Measurements from ENCODE around the gene DBX1. TPM values are rescaled to one million over a fixed set of nuclear protein-coding genes. Genes with fewer than 3 reads are reported as not detected.
A peak's percentile ranks its signal among the peaks of the same experiment; 100 is the strongest.

The DBX1 gene
- total RNA-seq, 1 donor from 2014 or later, result not detected

DNA sequence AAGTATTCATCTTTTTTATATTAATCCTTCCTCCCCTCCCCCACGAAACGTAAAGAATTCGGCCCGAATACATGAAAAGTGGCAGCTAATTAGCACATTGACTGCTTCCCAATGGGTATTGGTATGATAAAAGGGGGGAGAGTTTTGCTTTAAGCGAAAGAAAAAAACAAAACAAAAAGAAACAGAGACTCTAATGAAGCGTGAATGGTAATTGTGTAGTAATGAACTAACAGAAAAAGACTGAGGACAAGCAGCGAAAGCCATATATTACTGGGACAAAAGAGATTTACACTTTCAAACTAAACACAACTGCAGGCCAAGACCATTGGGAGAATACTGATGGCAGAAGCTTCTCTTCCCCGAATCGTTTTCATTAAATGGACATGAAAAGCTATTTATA, 2.5 kb downstream of the DBX1 start:
- Mint-ChIP-seq H3K4me1 (ENCODE audit: unreplicated experiment) (peaks cover 25% of the 10 kb centered on the region), H3K27me3 (ENCODE audit: unreplicated experiment) (peaks cover 36% of the 10 kb centered on the region), H3K9me3 (ENCODE audit: unreplicated experiment) (no peaks in the 10 kb centered on the region), H3K27ac (ENCODE audit: unreplicated experiment) (no peak overlapping the region), H3K36me3 (ENCODE audit: low read depth, unreplicated experiment) (peaks cover 7% of the 10 kb centered on the region), H3K4me3 (ENCODE audit: unreplicated experiment) (no peak overlapping the region)
- DNase-seq (ENCODE audit: low spot score), result no peak
- TF ChIP-seq, protein P1, sequence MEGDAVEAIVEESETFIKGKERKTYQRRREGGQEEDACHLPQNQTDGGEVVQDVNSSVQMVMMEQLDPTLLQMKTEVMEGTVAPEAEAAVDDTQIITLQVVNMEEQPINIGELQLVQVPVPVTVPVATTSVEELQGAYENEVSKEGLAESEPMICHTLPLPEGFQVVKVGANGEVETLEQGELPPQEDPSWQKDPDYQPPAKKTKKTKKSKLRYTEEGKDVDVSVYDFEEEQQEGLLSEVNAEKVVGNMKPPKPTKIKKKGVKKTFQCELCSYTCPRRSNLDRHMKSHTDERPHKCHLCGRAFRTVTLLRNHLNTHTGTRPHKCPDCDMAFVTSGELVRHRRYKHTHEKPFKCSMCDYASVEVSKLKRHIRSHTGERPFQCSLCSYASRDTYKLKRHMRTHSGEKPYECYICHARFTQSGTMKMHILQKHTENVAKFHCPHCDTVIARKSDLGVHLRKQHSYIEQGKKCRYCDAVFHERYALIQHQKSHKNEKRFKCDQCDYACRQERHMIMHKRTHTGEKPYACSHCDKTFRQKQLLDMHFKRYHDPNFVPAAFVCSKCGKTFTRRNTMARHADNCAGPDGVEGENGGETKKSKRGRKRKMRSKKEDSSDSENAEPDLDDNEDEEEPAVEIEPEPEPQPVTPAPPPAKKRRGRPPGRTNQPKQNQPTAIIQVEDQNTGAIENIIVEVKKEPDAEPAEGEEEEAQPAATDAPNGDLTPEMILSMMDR (IDR thresholded peaks at IDR 0.05; ENCODE audit: unreplicated experiment), result no peak

DNA sequence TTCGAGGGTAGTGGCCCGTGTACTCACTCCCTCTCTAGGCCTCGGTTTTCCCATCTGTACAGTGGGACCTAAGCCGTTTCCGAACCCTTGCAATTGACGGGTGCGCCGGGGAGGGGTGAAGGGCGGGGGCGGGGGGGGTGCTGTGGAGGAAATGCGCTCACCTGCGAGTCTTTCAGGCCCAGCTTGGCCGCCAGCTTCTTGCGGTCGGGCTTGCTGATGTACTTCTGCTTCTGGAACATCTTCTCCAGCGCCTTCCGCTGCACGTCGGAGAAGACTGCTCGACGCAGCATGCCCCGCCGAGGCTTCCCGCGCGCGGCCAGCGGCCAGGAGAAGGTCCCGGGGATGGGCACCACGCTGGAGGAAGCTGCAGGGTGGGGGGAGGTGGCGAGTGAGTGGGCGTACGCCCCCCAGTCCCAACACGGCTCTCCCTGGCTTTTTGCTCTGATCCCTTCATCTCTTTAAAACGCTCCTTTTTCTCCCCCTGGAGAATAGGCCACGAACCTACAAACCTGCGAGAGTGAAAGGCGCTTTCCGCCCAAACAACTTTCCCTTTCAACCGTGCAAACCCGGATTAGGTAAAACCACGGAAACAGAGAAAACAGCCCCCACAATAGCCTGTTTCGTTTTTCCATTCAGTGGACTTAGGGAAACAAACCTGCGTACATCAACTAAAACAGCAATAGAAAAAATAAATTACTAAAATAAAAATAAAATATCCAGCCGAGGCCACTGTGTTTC, 3.2 kb downstream of the DBX1 start:
- TF ChIP-seq, protein P1 (IDR thresholded peaks at IDR 0.05; ENCODE audit: unreplicated experiment), result no peak
- peaks cover 20% of the 10 kb centered on the region for H3K4me1 Mint-ChIP-seq (ENCODE audit: unreplicated experiment)
- no peak for DNase-seq (ENCODE audit: low spot score)
- peaks cover 7% of the 10 kb centered on the region for H3K36me3 Mint-ChIP-seq (ENCODE audit: low read depth, unreplicated experiment)
- H3K27ac Mint-ChIP-seq (ENCODE audit: unreplicated experiment), result peak overlapping the region; percentile 24
- H3K27me3 Mint-ChIP-seq (ENCODE audit: unreplicated experiment), result peaks cover 33% of the 10 kb centered on the region
- no peak overlapping the region for H3K4me3 Mint-ChIP-seq (ENCODE audit: unreplicated experiment)
- H3K9me3 Mint-ChIP-seq (ENCODE audit: unreplicated experiment), result no peaks in the 10 kb centered on the region

DNA sequence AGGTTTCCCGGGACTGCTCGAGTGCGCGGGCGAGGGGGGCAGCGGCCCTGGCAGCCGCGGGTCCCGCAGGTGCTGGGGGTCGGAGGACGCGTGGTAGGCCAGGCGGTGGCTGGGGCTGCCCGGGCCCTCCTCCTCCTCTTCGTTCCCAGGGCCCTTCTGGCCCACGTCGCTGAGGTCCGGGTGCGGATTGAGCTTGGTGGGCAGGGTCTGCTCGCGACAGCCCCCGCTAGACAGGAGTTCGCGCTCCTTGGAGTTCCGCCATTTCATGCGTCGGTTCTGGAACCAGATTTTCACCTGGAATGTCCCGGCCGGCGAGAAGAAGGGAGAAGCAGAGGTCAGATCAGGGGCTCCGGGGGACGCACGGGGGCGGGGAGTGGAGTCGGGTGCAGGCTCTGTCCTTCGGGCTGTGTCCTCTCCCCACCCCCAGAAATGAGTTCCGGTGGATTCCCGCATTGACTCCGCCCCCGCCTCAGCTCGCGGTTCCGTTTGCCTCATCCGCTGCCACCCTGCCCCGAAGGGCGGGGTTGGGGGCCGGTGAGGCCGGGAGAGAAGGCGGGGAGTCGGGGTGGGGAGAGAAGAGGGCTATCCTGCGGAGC, 3.9 kb downstream of the DBX1 start:
- peaks cover 30% of the 10 kb centered on the region for H3K27me3 Mint-ChIP-seq (ENCODE audit: unreplicated experiment)
- no peak overlapping the region for H3K4me3 Mint-ChIP-seq (ENCODE audit: unreplicated experiment)
- peaks cover 17% of the 10 kb centered on the region for H3K4me1 Mint-ChIP-seq (ENCODE audit: unreplicated experiment)
- TF ChIP-seq, protein P1 (IDR thresholded peaks at IDR 0.05; ENCODE audit: unreplicated experiment), result no peak
- no peaks in the 10 kb centered on the region for H3K9me3 Mint-ChIP-seq (ENCODE audit: unreplicated experiment)
- DNase-seq (ENCODE audit: low spot score), result no peak
- H3K36me3 Mint-ChIP-seq (ENCODE audit: low read depth, unreplicated experiment), result peaks cover 7% of the 10 kb centered on the region
- no peak overlapping the region for H3K27ac Mint-ChIP-seq (ENCODE audit: unreplicated experiment)

DNA sequence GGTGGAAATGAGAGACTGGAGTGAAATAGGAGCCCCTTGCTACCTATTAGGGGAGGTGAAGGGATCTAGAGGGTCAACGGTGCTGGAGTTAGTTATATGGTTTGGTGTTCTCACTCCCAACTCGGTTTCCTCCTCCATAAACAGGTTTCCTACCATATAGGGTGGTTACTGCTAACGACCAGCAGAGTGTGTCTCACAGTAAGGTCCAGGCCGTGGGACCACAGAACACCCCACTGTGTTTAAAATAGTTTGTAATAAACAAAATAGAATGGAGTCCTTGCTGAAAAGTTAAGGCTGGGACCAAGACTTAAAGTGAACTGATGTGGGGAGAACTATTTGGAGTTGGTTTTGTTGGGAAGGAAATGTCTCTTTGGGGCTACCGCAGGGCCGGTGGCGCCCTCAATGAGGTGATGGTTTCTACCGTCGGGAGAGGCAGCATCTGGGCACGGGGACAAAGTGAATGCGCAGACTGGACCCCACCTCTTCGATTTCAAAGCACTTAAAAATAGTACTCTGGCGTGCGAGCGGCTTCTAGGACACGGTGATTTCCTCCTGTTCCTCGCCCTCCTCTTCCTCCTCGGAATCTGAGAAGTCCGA, 4.5 kb downstream of the DBX1 start:
- Mint-ChIP-seq H3K4me1 (ENCODE audit: unreplicated experiment) (peaks cover 12% of the 10 kb centered on the region), H3K36me3 (ENCODE audit: low read depth, unreplicated experiment) (peaks cover 7% of the 10 kb centered on the region), H3K9me3 (ENCODE audit: unreplicated experiment) (no peaks in the 10 kb centered on the region), H3K27me3 (ENCODE audit: unreplicated experiment) (peaks cover 26% of the 10 kb centered on the region), H3K27ac (ENCODE audit: unreplicated experiment) (no peak overlapping the region), H3K4me3 (ENCODE audit: unreplicated experiment) (peak overlapping the region; percentile 7)
- no peak for DNase-seq (ENCODE audit: low spot score)
- TF ChIP-seq, protein P1 (IDR thresholded peaks at IDR 0.05; ENCODE audit: unreplicated experiment), result no peak

DNA sequence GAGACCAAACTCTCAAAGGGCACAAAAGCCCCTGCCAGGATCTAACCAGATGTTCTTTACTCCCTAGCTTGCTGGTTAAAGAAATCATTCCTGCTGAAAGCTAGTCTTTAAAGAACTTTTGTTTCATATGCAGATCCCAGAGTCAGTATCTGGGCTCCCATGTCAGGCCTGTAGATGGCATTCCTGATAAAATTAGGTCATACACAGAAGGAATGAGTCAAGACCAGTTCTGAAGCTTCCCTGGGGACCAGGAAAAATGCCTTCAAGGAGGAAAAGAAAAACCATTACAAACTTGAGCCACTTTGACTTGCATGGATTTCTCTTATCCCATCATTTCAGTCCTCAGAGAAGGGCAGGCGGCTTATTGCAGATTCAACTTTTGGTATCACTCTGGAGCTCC, 5.9 kb downstream of the DBX1 start:
- Mint-ChIP-seq H3K4me3 (ENCODE audit: unreplicated experiment) (no peak overlapping the region), H3K36me3 (ENCODE audit: low read depth, unreplicated experiment) (peaks cover 7% of the 10 kb centered on the region), H3K27me3 (ENCODE audit: unreplicated experiment) (peaks cover 18% of the 10 kb centered on the region), H3K9me3 (ENCODE audit: unreplicated experiment) (no peaks in the 10 kb centered on the region), H3K27ac (ENCODE audit: unreplicated experiment) (no peak overlapping the region), H3K4me1 (ENCODE audit: unreplicated experiment) (peaks cover 7% of the 10 kb centered on the region)
- no peak for DNase-seq (ENCODE audit: low spot score)
- TF ChIP-seq, protein P1 (IDR thresholded peaks at IDR 0.05; ENCODE audit: unreplicated experiment), result no peak
